IMR-90 (cell line): ENCODE data around the gene GLCCI1. TPM values are rescaled to one million over a fixed set of nuclear protein-coding genes. Genes with fewer than 3 reads are reported as not detected.

ENCODE experiments used
- ATAC-seq: fragments of 200-7000 bp; cut with Tn5 transposase; 2 replicates; pipeline ENCODE4 v1.9.1; 2020; ENCODE audit warnings: low read depth, mild to moderate bottlenecking, moderate library complexity
- BruUV-seq: library from RNA; stranded (reverse); fragments of 400-500 nt; replicated peaks from 2 replicates; lab custom pipeline; 2021; lab: Mats Ljungman, UMichigan
- CTCF ChIA-PET: fragments of 300-600 bp; formaldehyde crosslinking; extraction: SDS; loops from one replicate; lab custom pipeline; 2021; ENCODE audit warnings: antibody characterized with exemption; lab: Yijun Ruan, JAX
- POLR2A ChIA-PET: fragments of 300-600 bp; sonication (Branson Sonifier 250); formaldehyde crosslinking; loops from one replicate; lab custom pipeline; 2022; ENCODE audit warnings: antibody characterized with exemption; ENCODE audit not compliant: unreplicated experiment; lab: Charles Lee
- DNase-seq: peaks from one replicate; pipeline ENCODE4 v3.0.0; 2013
- H2AFZ ChIP-seq: replicated peaks from 2 replicates; pipeline ENCODE3; 2013; ENCODE audit warnings: low read length, mild to moderate bottlenecking; ENCODE audit not compliant: poor library complexity
- H2AK5ac ChIP-seq: 2 replicates; pipeline ENCODE4 v1.6.1; 2013; ENCODE audit warnings: low read depth, low read length, inconsistent platforms
- H2AK9ac ChIP-seq: replicated peaks from 2 replicates; pipeline ENCODE3; 2013; ENCODE audit warnings: mild to moderate bottlenecking, low read depth, low read length, moderate library complexity; ENCODE audit not compliant: poor library complexity
- H2BK120ac ChIP-seq: 2 replicates; pipeline ENCODE4 v1.6.1; 2013; ENCODE audit warnings: low read depth, low read length, inconsistent platforms
- H2BK15ac ChIP-seq: 3 replicates; pipeline ENCODE4 v1.6.1; 2013; ENCODE audit warnings: low read depth, low read length, inconsistent platforms
- H2BK20ac ChIP-seq: 2 replicates; pipeline ENCODE4 v1.6.1; 2013; ENCODE audit warnings: low read depth, mild to moderate bottlenecking, inconsistent platforms, low read length, moderate library complexity
- H2BK5ac ChIP-seq: 2 replicates; pipeline ENCODE4 v1.6.1; 2013; ENCODE audit warnings: mild to moderate bottlenecking, low read depth, low read length, inconsistent platforms; ENCODE audit not compliant: poor library complexity, severe bottlenecking
- H3K14ac ChIP-seq: replicated peaks from 2 replicates; pipeline ENCODE4 v1.6.1; 2013; ENCODE audit warnings: low read depth, low read length, inconsistent platforms
- H3K18ac ChIP-seq: 2 replicates; pipeline ENCODE4 v1.6.1; 2013; ENCODE audit warnings: low read depth, low read length, control low read depth
- H3K23ac ChIP-seq: 2 replicates; pipeline ENCODE4 v1.6.1; 2013; ENCODE audit warnings: low read depth, low read length, inconsistent platforms
- H3K27ac ChIP-seq: 2 replicates; pipeline ENCODE4 v1.5.1; 2013; ENCODE audit warnings: mild to moderate bottlenecking, control low read depth, low read length; ENCODE audit not compliant: insufficient read depth
- H3K27me3 ChIP-seq: 2 replicates; pipeline ENCODE4 v1.6.1; 2013; ENCODE audit warnings: low read length; ENCODE audit not compliant: control insufficient read depth, insufficient read depth
- H3K36me3 ChIP-seq: 2 replicates; pipeline ENCODE4 v1.6.1; 2013; ENCODE audit warnings: low read length, mixed read lengths; ENCODE audit not compliant: control insufficient read depth, insufficient read depth
- H3K4ac ChIP-seq: 2 replicates; pipeline ENCODE4 v1.6.1; 2013; ENCODE audit warnings: low read depth, low read length, inconsistent platforms
- H3K4me1 ChIP-seq: 2 replicates; pipeline ENCODE4 v1.6.1; 2013; ENCODE audit warnings: low read length, mixed read lengths; ENCODE audit not compliant: control insufficient read depth, insufficient read depth
- H3K4me2 ChIP-seq: 2 replicates; pipeline ENCODE4 v1.6.1; 2013; ENCODE audit warnings: low read depth, mild to moderate bottlenecking, control low read depth, low read length, moderate library complexity
- H3K4me3 ChIP-seq: 2 replicates; pipeline ENCODE4 v1.5.1; 2013; ENCODE audit warnings: low read depth, mild to moderate bottlenecking, control low read depth, low read length, moderate library complexity; ENCODE audit not compliant: insufficient read depth
- H3K56ac ChIP-seq: 2 replicates; pipeline ENCODE4 v1.6.1; 2013; ENCODE audit warnings: low read length, inconsistent platforms; ENCODE audit not compliant: insufficient read depth; ENCODE audit errors: extremely low read depth
- H3K79me1 ChIP-seq, 2 experiments: 2 replicates each; pipeline ENCODE4 v1.6.1; 2013; ENCODE audit warnings: low read length in 2 of 2, inconsistent platforms in 1 of 2, low read depth in 1 of 2
- H3K9ac ChIP-seq: 2 replicates; pipeline ENCODE4 v1.6.1; 2013; ENCODE audit warnings: low read depth, low read length, control low read depth
- H3K9me1 ChIP-seq: 2 replicates; pipeline ENCODE4 v1.6.1; 2013; ENCODE audit warnings: low read length, inconsistent platforms; ENCODE audit not compliant: insufficient read depth
- H3K9me3 ChIP-seq: 2 replicates; pipeline ENCODE4 v1.6.1; 2013; ENCODE audit warnings: low read length; ENCODE audit not compliant: control insufficient read depth, insufficient read depth
- H4K20me1 ChIP-seq: 2 replicates; pipeline ENCODE4 v1.6.1; 2013; ENCODE audit warnings: low read length, inconsistent platforms; ENCODE audit not compliant: insufficient read depth
- H4K5ac ChIP-seq: 2 replicates; pipeline ENCODE4 v1.6.1; 2013; ENCODE audit warnings: mild to moderate bottlenecking, low read depth, low read length, control low read depth
- H4K8ac ChIP-seq, 2 experiments: 2 replicates each; pipeline ENCODE4 v1.6.1; 2013; ENCODE audit warnings: low read depth in 2 of 2, low read length in 2 of 2, control low read depth in 1 of 2, inconsistent platforms in 1 of 2
- H4K91ac ChIP-seq: 2 replicates; pipeline ENCODE4 v1.6.1; 2013; ENCODE audit warnings: low read depth, low read length, inconsistent platforms; ENCODE audit not compliant: insufficient read depth
- CEBPB ChIP-seq: IDR thresholded peaks from 2 replicates; pipeline ENCODE4 v1.6.1; 2012; ENCODE audit warnings: low read depth, low read length, improper control_type of control experiment
- MAFK ChIP-seq: IDR thresholded peaks from 2 replicates; pipeline ENCODE4 v1.6.1; 2012; ENCODE audit warnings: low read depth, low read length, improper control_type of control experiment
- POLR2A ChIP-seq: IDR thresholded peaks from 2 replicates; pipeline ENCODE4 v1.6.1; 2012; ENCODE audit warnings: mild to moderate bottlenecking, low read depth, low read length
- USF2 ChIP-seq: fragments of 150-350 bp; IDR thresholded peaks from 2 replicates; pipeline ENCODE4 v1.6.1; 2017; ENCODE audit warnings: mild to moderate bottlenecking, antibody characterized with exemption, low read length, low read depth
- WGBS, 2 experiments: methylation state at CpG; one replicate each; pipeline versions ENCODE4 v1.1.5 to v1.1.7; 2013; ENCODE audit warnings: missing lambda C conversion rate in 2 of 2; ENCODE audit not compliant: insufficient read length in 1 of 2; ENCODE audit errors: extremely low coverage in 2 of 2; 5-methylcytosine and 5-hydroxymethylcytosine counted together
- dilution Hi-C: fragments of 300-500 bp; cut with HindIII; formaldehyde crosslinking; loops from one replicate; pipeline ENCODE4 v1.14.3; 2018; ENCODE audit warnings: low sequenced_read_pairs; ENCODE audit not compliant: unreplicated experiment
- in situ Hi-C: fragments of 300-500 bp; cut with MboI; formaldehyde crosslinking; loops from 3 replicates; pipeline ENCODE4 v1.14.3; 2019; ENCODE audit warnings: low sequenced_read_pairs, inconsistent platforms, mixed read lengths
- intact Hi-C: fragments of 100-400 bp; cut with micrococcal nuclease; formaldehyde crosslinking; loops from 2 replicates; pipeline ENCODE4 v1.10.0; 2022
- polyA plus RNA-seq, 3 experiments: library from polyadenylated mRNA; depleted of rRNA; stranded (reverse); fragments of >200 nt; gene quantifications; 2 replicates each; pipeline ENCODE4 v1.2.3, GENCODE V29; 2012; ENCODE audit warnings: low replicate concordance in 1 of 3
- total RNA-seq: library from RNA; depleted of rRNA; stranded (reverse); fragments of >200 nt; gene quantifications from 2 replicates; pipeline ENCODE4 v1.2.3, GENCODE V29; 2012

Gene GLCCI1
- total and polyA plus RNA-seq, 2 of the 4 experiments (the other 2 are of a cell fraction), result 4.1 to 6.2 TPM

GRCh38 chr7:7989616-7990440 is 21.2 kb downstream of the GLCCI1 start:
- Histone ChIP-seq H3K18ac (no peak overlapping the region), H3K9ac (no peak overlapping the region), H4K5ac (no peak overlapping the region), H2AK5ac (no peak overlapping the region), H3K27ac (no peak overlapping the region), H3K4me2 (peak overlapping the region; percentile 97), H3K4ac (no peak overlapping the region), H3K14ac (no peak overlapping the region), H2AFZ (no peak overlapping the region), H3K56ac (no peak overlapping the region), H3K27me3 (no peaks in the 10 kb centered on the region), H4K20me1 (no peaks in the 10 kb centered on the region), H3K9me3 (peaks cover 2% of the 10 kb centered on the region; the same call in 1 of the 2 replicates), H3K36me3 (no peaks in the 10 kb centered on the region), H2BK15ac (no peak overlapping the region), H3K4me3 (no peak overlapping the region), H2BK5ac (no peak overlapping the region), H3K79me1 (peaks cover 10 to 17% of the 10 kb centered on the region in 2 experiments), H2AK9ac (no peak overlapping the region), H3K4me1 (no peaks in the 10 kb centered on the region), H4K91ac (no peak overlapping the region), H3K9me1 (no peaks in the 10 kb centered on the region), H4K8ac (no peak overlapping the region), H2BK20ac (no peak overlapping the region), H3K23ac (no peak overlapping the region), H2BK120ac (no peak overlapping the region)
- ChIA-PET POLR2A (no interaction called here), CTCF (interaction anchor here (1.0 to 1.5 kb wide), 2 partner anchors 10 to 19 kb away, joined by 3 to 4 read pairs; no protein-coding TSS in a partner anchor)
- dilution Hi-C loops (no loop called here), intact Hi-C loops (no loop called here), in situ Hi-C loops (no loop called here)
- WGBS, 2 experiments, result no CpG with 5 or more reads among the region's 5 CpGs
- TF ChIP-seq POLR2A, result no peak
- peak; percentile 32; the same call in 1 of the 2 replicates for TF ChIP-seq MAFK
- TF ChIP-seq CEBPB, result no peak
- TF ChIP-seq USF2, result no peak
- peak; percentile 29; the same call in 1 of the 2 replicates for ATAC-seq
- no peak for DNase-seq
- BruUV-seq, result no TSS peak
